IMR-90 (cell line): ENCODE results near the gene ADGRG4. TPM values are rescaled to one million over a fixed set of nuclear protein-coding genes. Genes with fewer than 3 reads are reported as not detected.
A peak's percentile ranks its signal among the peaks of the same experiment; 100 is the strongest.

Source experiments
- ATAC-seq: fragments of 200-7000 bp; cut with Tn5 transposase; 2 replicates; pipeline ENCODE4 v1.9.1; 2020; ENCODE audit warnings: low read depth, mild to moderate bottlenecking, moderate library complexity
- BruUV-seq: library from RNA; stranded (reverse); fragments of 400-500 nt; replicated peaks from 2 replicates; lab custom pipeline; 2021; lab: Mats Ljungman, UMichigan
- CTCF ChIA-PET: fragments of 300-600 bp; formaldehyde crosslinking; extraction: SDS; loops from one replicate; lab custom pipeline; 2021; ENCODE audit warnings: antibody characterized with exemption; lab: Yijun Ruan, JAX
- POLR2A ChIA-PET: fragments of 300-600 bp; sonication (Branson Sonifier 250); formaldehyde crosslinking; loops from one replicate; lab custom pipeline; 2022; ENCODE audit warnings: antibody characterized with exemption; ENCODE audit not compliant: unreplicated experiment; lab: Charles Lee
- DNase-seq: peaks from one replicate; pipeline ENCODE4 v3.0.0; 2013
- H2AFZ ChIP-seq: replicated peaks from 2 replicates; pipeline ENCODE3; 2013; ENCODE audit warnings: low read length, mild to moderate bottlenecking; ENCODE audit not compliant: poor library complexity
- H2AK5ac ChIP-seq: 2 replicates; pipeline ENCODE4 v1.6.1; 2013; ENCODE audit warnings: low read depth, low read length, inconsistent platforms
- H2AK9ac ChIP-seq: replicated peaks from 2 replicates; pipeline ENCODE3; 2013; ENCODE audit warnings: mild to moderate bottlenecking, low read depth, low read length, moderate library complexity; ENCODE audit not compliant: poor library complexity
- H2BK120ac ChIP-seq: 2 replicates; pipeline ENCODE4 v1.6.1; 2013; ENCODE audit warnings: low read depth, low read length, inconsistent platforms
- H2BK15ac ChIP-seq: 3 replicates; pipeline ENCODE4 v1.6.1; 2013; ENCODE audit warnings: low read depth, low read length, inconsistent platforms
- H2BK20ac ChIP-seq: 2 replicates; pipeline ENCODE4 v1.6.1; 2013; ENCODE audit warnings: low read depth, mild to moderate bottlenecking, inconsistent platforms, low read length, moderate library complexity
- H2BK5ac ChIP-seq: 2 replicates; pipeline ENCODE4 v1.6.1; 2013; ENCODE audit warnings: mild to moderate bottlenecking, low read depth, low read length, inconsistent platforms; ENCODE audit not compliant: poor library complexity, severe bottlenecking
- H3K14ac ChIP-seq: replicated peaks from 2 replicates; pipeline ENCODE4 v1.6.1; 2013; ENCODE audit warnings: low read depth, low read length, inconsistent platforms
- H3K18ac ChIP-seq: 2 replicates; pipeline ENCODE4 v1.6.1; 2013; ENCODE audit warnings: low read depth, low read length, control low read depth
- H3K23ac ChIP-seq: 2 replicates; pipeline ENCODE4 v1.6.1; 2013; ENCODE audit warnings: low read depth, low read length, inconsistent platforms
- H3K27ac ChIP-seq: 2 replicates; pipeline ENCODE4 v1.5.1; 2013; ENCODE audit warnings: mild to moderate bottlenecking, control low read depth, low read length; ENCODE audit not compliant: insufficient read depth
- H3K27me3 ChIP-seq: 2 replicates; pipeline ENCODE4 v1.6.1; 2013; ENCODE audit warnings: low read length; ENCODE audit not compliant: control insufficient read depth, insufficient read depth
- H3K36me3 ChIP-seq: 2 replicates; pipeline ENCODE4 v1.6.1; 2013; ENCODE audit warnings: low read length, mixed read lengths; ENCODE audit not compliant: control insufficient read depth, insufficient read depth
- H3K4ac ChIP-seq: 2 replicates; pipeline ENCODE4 v1.6.1; 2013; ENCODE audit warnings: low read depth, low read length, inconsistent platforms
- H3K4me1 ChIP-seq: 2 replicates; pipeline ENCODE4 v1.6.1; 2013; ENCODE audit warnings: low read length, mixed read lengths; ENCODE audit not compliant: control insufficient read depth, insufficient read depth
- H3K4me2 ChIP-seq: 2 replicates; pipeline ENCODE4 v1.6.1; 2013; ENCODE audit warnings: low read depth, mild to moderate bottlenecking, control low read depth, low read length, moderate library complexity
- H3K4me3 ChIP-seq: 2 replicates; pipeline ENCODE4 v1.5.1; 2013; ENCODE audit warnings: low read depth, mild to moderate bottlenecking, control low read depth, low read length, moderate library complexity; ENCODE audit not compliant: insufficient read depth
- H3K56ac ChIP-seq: 2 replicates; pipeline ENCODE4 v1.6.1; 2013; ENCODE audit warnings: low read length, inconsistent platforms; ENCODE audit not compliant: insufficient read depth; ENCODE audit errors: extremely low read depth
- H3K79me1 ChIP-seq, 2 experiments: 2 replicates each; pipeline ENCODE4 v1.6.1; 2013; ENCODE audit warnings: low read length in 2 of 2, inconsistent platforms in 1 of 2, low read depth in 1 of 2
- H3K9ac ChIP-seq: 2 replicates; pipeline ENCODE4 v1.6.1; 2013; ENCODE audit warnings: low read depth, low read length, control low read depth
- H3K9me1 ChIP-seq: 2 replicates; pipeline ENCODE4 v1.6.1; 2013; ENCODE audit warnings: low read length, inconsistent platforms; ENCODE audit not compliant: insufficient read depth
- H3K9me3 ChIP-seq: 2 replicates; pipeline ENCODE4 v1.6.1; 2013; ENCODE audit warnings: low read length; ENCODE audit not compliant: control insufficient read depth, insufficient read depth
- H4K20me1 ChIP-seq: 2 replicates; pipeline ENCODE4 v1.6.1; 2013; ENCODE audit warnings: low read length, inconsistent platforms; ENCODE audit not compliant: insufficient read depth
- H4K5ac ChIP-seq: 2 replicates; pipeline ENCODE4 v1.6.1; 2013; ENCODE audit warnings: mild to moderate bottlenecking, low read depth, low read length, control low read depth
- H4K8ac ChIP-seq, 2 experiments: 2 replicates each; pipeline ENCODE4 v1.6.1; 2013; ENCODE audit warnings: low read depth in 2 of 2, low read length in 2 of 2, control low read depth in 1 of 2, inconsistent platforms in 1 of 2
- H4K91ac ChIP-seq: 2 replicates; pipeline ENCODE4 v1.6.1; 2013; ENCODE audit warnings: low read depth, low read length, inconsistent platforms; ENCODE audit not compliant: insufficient read depth
- BHLHE40 ChIP-seq: fragments of 150-350 bp; IDR thresholded peaks from 2 replicates; pipeline ENCODE4 v1.6.1; 2016; ENCODE audit warnings: mild to moderate bottlenecking, low read depth, low read length
- CHD1 ChIP-seq: IDR thresholded peaks from 2 replicates; pipeline ENCODE4 v1.6.1; 2012; ENCODE audit warnings: low read depth, low read length, improper control_type of control experiment
- ELK1 ChIP-seq: fragments of 150-350 bp; IDR thresholded peaks from 2 replicates; pipeline ENCODE4 v1.6.1; 2016; ENCODE audit warnings: low read depth, mild to moderate bottlenecking, low read length, moderate library complexity, borderline replicate concordance
- FOS ChIP-seq: fragments of 150-350 bp; IDR thresholded peaks from 2 replicates; pipeline ENCODE4 v1.6.1; 2016; ENCODE audit warnings: low read depth, low read length
- MAFK ChIP-seq: IDR thresholded peaks from 2 replicates; pipeline ENCODE4 v1.6.1; 2012; ENCODE audit warnings: low read depth, low read length, improper control_type of control experiment
- MAZ ChIP-seq: IDR thresholded peaks from 2 replicates; pipeline ENCODE4 v1.6.1; 2012; ENCODE audit warnings: low read depth, mild to moderate bottlenecking, low read length, improper control_type of control experiment, moderate library complexity, borderline replicate concordance
- NFE2L2 ChIP-seq: fragments of 150-350 bp; IDR thresholded peaks from 2 replicates; pipeline ENCODE4 v1.6.1; 2016; ENCODE audit warnings: low read depth, mild to moderate bottlenecking, low read length
- RAD21 ChIP-seq: IDR thresholded peaks from 2 replicates; pipeline ENCODE4 v1.6.1; 2012; ENCODE audit warnings: low read length, improper control_type of control experiment
- USF2 ChIP-seq: fragments of 150-350 bp; IDR thresholded peaks from 2 replicates; pipeline ENCODE4 v1.6.1; 2017; ENCODE audit warnings: mild to moderate bottlenecking, antibody characterized with exemption, low read length, low read depth
- WGBS, 2 experiments: methylation state at CpG; one replicate each; pipeline versions ENCODE4 v1.1.5 to v1.1.7; 2013; ENCODE audit warnings: missing lambda C conversion rate in 2 of 2; ENCODE audit not compliant: insufficient read length in 1 of 2; ENCODE audit errors: extremely low coverage in 2 of 2; 5-methylcytosine and 5-hydroxymethylcytosine counted together
- dilution Hi-C: fragments of 300-500 bp; cut with HindIII; formaldehyde crosslinking; loops from one replicate; pipeline ENCODE4 v1.14.3; 2018; ENCODE audit warnings: low sequenced_read_pairs; ENCODE audit not compliant: unreplicated experiment
- in situ Hi-C: fragments of 300-500 bp; cut with MboI; formaldehyde crosslinking; loops from 3 replicates; pipeline ENCODE4 v1.14.3; 2019; ENCODE audit warnings: low sequenced_read_pairs, inconsistent platforms, mixed read lengths
- intact Hi-C: fragments of 100-400 bp; cut with micrococcal nuclease; formaldehyde crosslinking; loops from 2 replicates; pipeline ENCODE4 v1.10.0; 2022
- polyA plus RNA-seq, 3 experiments: library from polyadenylated mRNA; depleted of rRNA; stranded (reverse); fragments of >200 nt; gene quantifications; 2 replicates each; pipeline ENCODE4 v1.2.3, GENCODE V29; 2012; ENCODE audit warnings: low replicate concordance in 1 of 3
- total RNA-seq: library from RNA; depleted of rRNA; stranded (reverse); fragments of >200 nt; gene quantifications from 2 replicates; pipeline ENCODE4 v1.2.3, GENCODE V29; 2012
- TF ChIP-seq, protein P1 (sequence below): conservative IDR thresholded peaks from 2 replicates; pipeline ENCODE4 v1.5.1; 2012; ENCODE audit warnings: mild to moderate bottlenecking, low read depth, low read length, improper control_type of control experiment

The ADGRG4 gene
- total and polyA plus RNA-seq, 2 of the 4 experiments (the other 2 are of a cell fraction): under 0.01 TPM; not detected in 1

GRCh38 chrX:136464589-136464988 lies 163.8 kb downstream of the ADGRG4 start:
- H3K9me3 ChIP-seq: no peaks in the 10 kb centered on the region
- intact Hi-C loops (no loop called here), dilution Hi-C loops (no loop called here), in situ Hi-C loops (no loop called here)
- H4K8ac ChIP-seq: no peak overlapping the region
- H3K14ac ChIP-seq: no peak overlapping the region
- no peak overlapping the region for H3K18ac ChIP-seq
- H3K9ac ChIP-seq: no peak overlapping the region
- H3K4ac ChIP-seq: no peak overlapping the region
- H2AFZ ChIP-seq: no peak overlapping the region
- ChIA-PET CTCF (no interaction called here), POLR2A (no interaction called here)
- H3K4me3 ChIP-seq: no peak overlapping the region
- H2AK5ac ChIP-seq: no peak overlapping the region
- H3K9me1 ChIP-seq: no peaks in the 10 kb centered on the region
- DNase-seq (no peak), ATAC-seq (no peak)
- H4K91ac ChIP-seq: no peak overlapping the region
- TF ChIP-seq MAZ (no peak), BHLHE40 (no peak), FOS (no peak), USF2 (no peak), MAFK (no peak), NFE2L2 (no peak), CHD1 (no peak), ELK1 (no peak), RAD21 (no peak)
- TF ChIP-seq, protein P1, sequence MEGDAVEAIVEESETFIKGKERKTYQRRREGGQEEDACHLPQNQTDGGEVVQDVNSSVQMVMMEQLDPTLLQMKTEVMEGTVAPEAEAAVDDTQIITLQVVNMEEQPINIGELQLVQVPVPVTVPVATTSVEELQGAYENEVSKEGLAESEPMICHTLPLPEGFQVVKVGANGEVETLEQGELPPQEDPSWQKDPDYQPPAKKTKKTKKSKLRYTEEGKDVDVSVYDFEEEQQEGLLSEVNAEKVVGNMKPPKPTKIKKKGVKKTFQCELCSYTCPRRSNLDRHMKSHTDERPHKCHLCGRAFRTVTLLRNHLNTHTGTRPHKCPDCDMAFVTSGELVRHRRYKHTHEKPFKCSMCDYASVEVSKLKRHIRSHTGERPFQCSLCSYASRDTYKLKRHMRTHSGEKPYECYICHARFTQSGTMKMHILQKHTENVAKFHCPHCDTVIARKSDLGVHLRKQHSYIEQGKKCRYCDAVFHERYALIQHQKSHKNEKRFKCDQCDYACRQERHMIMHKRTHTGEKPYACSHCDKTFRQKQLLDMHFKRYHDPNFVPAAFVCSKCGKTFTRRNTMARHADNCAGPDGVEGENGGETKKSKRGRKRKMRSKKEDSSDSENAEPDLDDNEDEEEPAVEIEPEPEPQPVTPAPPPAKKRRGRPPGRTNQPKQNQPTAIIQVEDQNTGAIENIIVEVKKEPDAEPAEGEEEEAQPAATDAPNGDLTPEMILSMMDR: no peak
- no peaks in the 10 kb centered on the region for H3K79me1 ChIP-seq
- WGBS, 2 experiments: no CpG with 5 or more reads among the region's 3 CpGs
- H3K4me1 ChIP-seq: no peaks in the 10 kb centered on the region
- no peak overlapping the region for H2BK120ac ChIP-seq
- no peak overlapping the region for H3K23ac ChIP-seq
- H2AK9ac ChIP-seq: peak overlapping the region; percentile 42
- no TSS peak for BruUV-seq
- H2BK5ac ChIP-seq: no peak overlapping the region
- H4K20me1 ChIP-seq: no peaks in the 10 kb centered on the region
- H2BK20ac ChIP-seq: no peak overlapping the region
- H3K4me2 ChIP-seq: no peak overlapping the region
- H3K27me3 ChIP-seq: peaks cover 5% of the 10 kb centered on the region; the same call in 1 of the 2 replicates
- H3K36me3 ChIP-seq: no peaks in the 10 kb centered on the region
- no peak overlapping the region for H3K27ac ChIP-seq
- no peak overlapping the region for H3K56ac ChIP-seq
- no peak overlapping the region for H4K5ac ChIP-seq
- no peak overlapping the region for H2BK15ac ChIP-seq
